Activated CD4-positive, alpha-beta T cell treated with anti-CD3 and anti-CD28 coated beads, Interleukin-10, Interleukin-2, amounts not matched to agents 100 ng/mL and 50 ng/mL, durations not matched to agents 16 hours and 8 hours (primary cell): ENCODE measurements around the gene PLB1.
A peak's percentile ranks its signal among the peaks of the same experiment; 100 is the strongest.
"Not testable (repeated sequence)": the region's sequence is repeated elsewhere in the genome, so short reads cannot be mapped to it uniquely, and the experiment has no call there.

Experiments used
- DNase-seq: peaks from one replicate; pipeline ENCODE4 v3.0.0-alpha.2; 2020

The PLB1 gene

DNA sequence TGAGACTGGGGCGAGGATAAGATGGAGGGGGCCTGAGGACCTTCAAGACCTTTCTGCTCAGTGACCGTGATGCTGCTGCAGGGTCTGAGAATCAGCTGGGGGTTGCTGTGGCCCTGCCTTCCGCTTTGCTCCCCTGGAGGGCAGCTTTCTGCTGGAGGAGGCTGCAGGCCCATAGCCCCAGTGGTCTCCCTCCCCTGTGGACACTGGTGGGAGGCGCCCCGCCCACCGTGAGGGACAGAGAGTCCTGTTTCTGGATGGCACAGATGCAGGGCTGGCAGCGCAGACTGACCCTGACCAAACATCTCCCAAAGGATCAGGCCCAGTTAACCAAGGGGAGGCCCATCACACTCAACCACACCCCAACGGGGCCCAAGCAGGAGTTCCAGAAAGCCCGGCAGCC lies 42.8 kb downstream of the PLB1 start:
- no peak for DNase-seq

DNA sequence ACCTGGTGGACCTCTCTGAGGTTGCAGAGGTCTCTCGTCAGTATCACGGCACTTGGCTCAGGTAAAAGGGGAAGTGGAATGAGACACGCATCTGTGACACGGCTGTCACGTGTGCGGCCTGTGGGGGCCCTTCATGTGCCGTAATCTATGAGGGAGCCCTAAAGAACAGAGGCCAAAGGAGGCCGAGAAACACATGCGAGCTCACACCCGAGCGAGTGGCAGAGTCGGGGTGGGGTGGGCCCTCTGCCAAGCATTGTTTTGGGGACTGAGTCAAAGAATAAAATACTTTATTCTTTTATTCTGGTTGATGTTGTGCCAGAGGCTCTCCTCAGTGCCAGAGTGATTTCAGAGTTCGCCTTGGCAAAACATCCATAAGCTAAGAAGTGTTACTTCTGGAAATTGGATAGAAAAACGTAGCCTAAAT lies 43.3 kb downstream of the PLB1 start:
- no peak for DNase-seq

DNA sequence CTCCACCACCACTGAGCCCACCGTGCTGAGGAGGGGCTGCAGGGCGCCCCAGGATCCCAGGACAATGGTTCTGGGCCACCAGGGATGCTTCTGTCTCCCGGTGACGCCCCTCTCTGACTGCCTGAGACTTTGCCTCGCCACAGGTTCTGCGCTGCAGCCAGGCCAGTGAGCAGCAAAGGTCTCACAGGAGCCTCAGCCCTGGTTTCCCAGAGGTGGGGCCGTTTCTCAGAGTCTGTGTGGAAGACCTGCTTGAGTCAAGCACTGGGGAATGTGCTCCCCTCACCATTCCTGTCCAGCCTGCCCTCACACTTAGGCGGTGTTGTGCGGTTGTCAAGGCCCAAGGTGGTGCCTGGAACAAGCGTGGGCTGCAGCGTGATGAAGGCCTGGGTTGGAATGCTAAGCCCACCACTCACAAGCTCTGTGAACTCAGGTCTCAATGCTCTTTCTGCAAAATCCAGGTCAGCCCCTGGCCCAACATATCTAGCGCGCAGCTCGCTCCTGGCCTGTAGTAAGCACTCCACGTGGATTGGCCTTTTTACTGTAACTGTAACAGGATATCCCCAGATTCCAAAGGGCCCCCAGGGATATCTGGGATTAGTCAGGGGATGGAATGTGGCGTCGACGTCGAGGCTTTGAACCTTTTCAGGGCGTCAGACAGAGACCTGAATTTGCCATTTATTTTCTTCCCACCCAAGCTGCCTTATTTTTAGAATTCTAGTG lies 47.6 kb downstream of the PLB1 start:
- no peak for DNase-seq

DNA sequence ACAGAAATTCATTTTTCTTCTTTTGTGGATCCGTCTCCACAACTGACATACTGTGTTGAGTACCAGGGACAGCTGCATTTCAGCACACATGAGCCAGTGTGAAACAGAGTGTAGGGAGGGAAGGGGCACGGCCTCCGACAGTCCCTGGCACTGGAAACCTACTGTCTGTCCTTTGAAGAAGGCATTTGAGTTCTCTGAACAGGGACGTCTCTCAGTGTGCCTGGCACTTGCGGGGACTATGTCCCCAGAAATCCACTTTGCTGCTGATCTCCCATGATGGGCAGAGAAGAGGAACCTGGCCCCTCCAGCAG lies 48.1 kb downstream of the PLB1 start:
- DNase-seq, result no peak

DNA sequence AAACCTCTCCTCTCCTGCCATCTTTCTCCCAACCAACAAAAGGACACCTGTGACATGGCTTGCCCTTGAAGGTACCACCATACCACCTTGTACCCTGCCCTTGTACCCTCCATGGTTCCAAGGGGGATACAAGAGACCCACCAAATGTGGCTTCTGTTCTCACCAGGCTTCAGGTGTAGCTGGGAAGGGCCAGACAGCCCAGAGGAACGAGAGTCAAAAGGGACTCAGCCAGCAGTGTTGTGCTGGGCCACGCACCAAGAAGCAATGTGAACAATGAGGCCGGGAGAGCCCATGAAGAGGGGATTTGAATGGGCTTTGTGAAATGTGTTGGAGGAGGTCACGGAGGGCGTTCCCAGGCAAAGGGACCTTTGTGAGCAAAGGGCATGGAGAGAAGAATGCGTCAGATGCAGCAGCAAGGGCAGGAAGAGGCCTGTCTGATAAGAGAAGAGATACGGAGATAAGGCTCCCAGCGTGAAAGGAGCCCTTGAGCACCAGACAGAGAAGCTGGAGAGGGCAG lies 48.6 kb downstream of the PLB1 start:
- peak; percentile 24 for DNase-seq

DNA sequence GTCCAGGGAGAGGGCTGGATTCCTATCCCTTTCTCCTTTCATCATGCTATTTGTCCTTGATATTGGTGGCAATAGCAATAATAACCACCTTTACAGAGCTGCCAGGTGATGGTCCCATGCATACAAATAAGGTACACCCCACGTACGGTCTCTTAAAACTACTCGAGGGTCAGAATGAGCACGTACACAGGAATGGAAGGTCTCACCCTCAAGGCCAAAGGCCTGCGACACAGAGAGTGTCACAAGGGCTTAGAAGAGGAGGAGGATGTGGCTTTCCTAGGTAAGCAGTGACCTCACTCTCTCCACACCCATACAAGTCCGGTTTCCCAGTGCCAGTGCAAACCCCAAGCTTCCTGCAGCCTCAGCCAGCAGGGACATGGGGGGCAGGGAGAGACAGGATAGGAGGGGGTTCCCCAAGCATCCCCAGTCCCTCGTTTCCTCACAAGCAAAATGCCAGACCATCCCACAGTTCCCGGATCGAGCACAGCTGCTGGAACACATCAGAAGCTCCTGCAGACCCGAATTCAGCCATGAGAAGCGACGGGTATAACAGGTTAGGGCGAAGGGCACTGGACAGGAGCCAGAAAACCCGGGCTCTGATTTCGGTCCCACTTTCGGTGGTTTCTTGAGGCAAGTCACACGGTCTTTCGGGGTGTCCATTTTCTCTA lies 49.2 kb downstream of the PLB1 start:
- DNase-seq, result peak; percentile 64

DNA sequence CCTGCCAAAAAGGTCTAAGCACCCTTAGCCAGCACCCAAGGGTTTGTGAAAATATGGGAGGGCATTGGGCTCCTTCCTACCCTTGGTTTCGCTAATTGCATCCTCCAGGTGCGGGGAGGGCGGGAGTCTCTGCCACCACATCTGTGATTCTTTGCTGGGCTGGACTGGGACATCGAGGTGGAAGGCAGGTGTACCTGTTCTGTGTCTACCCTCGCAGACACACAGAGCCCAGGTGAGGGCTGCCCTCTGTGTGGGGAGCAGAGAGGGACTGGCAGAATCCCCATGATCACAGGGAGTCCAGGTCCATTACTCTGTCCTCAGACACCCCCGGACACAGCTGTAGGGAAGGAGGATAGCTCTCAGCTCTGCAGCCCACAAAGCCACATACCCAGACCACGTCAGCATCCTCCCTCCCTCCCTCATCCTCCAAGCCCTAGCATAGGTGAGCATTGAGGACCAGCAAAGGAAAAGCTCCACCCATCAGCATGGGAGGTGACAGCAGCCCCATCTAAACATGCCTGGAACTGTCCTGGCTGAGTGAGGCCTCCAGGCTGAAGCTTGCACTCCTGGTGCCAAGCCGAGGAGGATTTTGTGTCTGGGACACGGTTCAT lies 49.8 kb downstream of the PLB1 start:
- peak; percentile 58 for DNase-seq

DNA sequence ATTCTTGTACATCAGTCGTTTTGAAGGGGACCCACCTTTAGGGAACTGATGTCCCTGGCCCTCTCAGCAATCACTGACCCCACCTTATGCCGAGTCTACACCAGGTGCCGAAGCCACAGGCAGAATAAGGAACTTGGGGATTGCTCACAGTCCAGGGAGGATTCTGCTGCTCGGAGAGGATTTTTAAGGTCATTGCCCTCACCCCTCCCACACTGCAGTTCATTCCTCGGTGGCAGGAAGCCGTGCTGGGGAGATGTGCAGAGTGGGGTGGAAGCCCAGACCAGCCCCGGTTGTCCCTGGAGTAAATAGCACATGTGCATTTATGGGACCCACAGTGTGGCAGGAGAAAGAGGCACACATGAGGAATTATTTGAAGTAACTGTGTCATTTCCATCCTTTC lies 50.4 kb downstream of the PLB1 start:
- no peak for DNase-seq

DNA sequence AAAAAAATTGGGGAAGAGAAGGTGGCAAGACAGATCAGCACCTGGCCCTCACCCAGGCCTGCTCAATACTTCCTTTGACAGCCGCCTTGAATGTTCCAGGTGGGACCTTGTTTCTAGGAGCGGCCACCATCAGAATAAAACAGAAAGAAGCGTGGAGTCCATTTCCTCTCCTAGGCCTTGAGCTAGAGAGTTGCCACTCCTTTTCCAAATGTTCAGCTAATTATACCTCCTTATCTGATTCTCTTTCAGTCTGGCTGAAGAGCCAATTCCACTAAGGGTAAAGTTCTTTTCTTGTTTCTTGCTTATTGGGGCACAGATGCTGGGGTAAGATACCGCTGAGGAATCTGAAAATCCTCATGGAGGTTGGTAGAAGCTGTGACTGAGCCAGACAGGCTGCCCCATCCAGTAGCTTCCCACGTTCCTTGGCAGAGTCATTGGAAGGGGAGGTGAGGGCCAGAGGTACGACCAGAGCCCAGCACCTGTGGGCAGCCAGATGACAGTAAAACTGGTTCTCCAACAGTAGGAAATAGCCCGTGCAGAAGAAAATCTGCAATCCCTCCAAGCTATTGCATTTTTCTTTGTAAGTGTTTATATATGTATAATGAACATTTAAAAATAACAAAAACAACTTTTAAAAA lies 51.5 kb downstream of the PLB1 start:
- DNase-seq, result no peak

DNA sequence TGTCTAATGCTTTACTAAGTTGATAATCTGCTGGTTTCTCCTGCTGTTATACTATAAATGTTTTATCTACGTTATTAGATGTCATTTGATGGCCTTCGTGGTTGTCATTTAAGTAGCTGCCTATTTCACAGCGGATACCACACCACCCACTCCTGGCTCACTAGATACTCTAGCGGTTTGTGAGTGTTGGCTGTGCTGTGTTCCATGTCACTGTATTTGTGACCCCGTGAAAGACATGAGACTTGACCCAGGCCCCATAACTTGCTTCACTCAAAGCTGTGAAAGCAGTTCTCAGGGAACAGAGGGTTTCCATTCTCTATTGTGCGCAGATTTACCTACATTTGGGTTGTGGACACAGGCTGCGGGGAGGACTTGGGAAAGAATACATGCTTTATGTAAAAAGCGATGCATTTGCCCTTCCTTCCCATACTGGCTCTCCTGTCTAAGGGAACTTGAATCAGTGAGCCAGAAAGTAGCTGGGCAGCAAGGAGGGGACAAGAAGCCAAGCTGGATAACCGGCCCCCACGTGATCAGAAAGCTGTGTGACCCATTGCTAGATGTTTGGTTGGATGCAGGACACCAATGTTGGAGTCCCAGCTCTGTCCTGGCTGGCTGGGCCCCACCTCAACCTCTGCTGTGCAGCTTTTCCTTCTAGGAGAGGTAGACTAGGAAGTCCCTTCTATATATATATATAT lies 52.2 kb downstream of the PLB1 start:
- DNase-seq, result peak; percentile 43

DNA sequence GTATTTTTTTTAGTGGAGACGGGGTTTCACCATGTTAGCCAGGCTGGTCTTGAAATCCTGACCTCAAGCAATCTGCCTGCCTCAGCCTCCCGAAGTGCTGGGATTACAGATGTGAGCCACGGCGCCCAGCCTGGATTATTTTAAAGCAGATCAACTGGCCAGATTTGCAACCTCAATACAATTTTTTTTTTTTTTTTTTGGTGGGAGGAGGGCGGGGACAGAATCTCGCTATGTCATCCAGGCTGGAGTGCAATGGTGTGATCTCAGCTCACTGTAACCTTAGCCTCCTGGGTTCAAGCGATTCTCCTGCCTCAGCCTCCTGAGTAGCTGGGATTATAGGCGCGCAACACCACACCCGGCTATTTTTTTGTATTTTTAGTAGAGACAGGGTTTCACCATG lies 54.5 kb downstream of the PLB1 start:
- not testable (repeated sequence) for DNase-seq

DNA sequence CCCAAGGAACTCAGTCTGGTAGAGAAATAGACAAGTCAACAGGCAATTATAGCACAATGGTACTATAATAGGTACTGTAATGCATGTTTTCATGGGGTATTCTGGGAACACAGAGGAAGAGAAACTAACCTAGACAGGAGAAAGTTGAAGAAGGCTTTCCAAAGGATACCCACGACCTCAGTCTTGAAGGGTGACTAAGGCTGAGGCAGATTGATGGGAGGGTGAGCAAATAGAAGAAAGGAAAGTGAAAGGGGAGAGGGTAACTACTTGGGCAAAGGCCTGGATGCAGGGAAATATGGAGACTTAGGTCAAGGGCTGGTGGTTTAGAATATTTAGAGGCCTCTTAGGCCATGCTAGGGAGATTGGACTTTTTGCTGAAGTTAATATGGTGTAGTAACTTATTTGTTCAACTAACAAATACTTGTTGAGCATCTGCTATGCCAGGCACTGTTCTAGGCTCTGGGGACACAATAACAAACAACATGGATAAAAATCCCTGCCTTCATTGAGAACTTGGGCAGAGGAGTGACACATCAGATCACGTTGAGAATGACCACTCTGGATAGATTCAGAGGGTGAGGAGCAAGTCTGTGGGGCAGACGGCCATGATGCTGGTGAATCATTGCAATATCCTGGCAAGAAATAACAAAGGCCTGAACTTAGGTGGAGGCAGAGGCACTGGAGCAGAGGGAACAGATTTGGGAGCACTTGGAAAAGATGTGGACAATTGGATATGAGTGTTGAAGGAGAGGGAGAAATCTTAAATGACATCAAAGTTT lies 56.4 kb downstream of the PLB1 start:
- no peak for DNase-seq

DNA sequence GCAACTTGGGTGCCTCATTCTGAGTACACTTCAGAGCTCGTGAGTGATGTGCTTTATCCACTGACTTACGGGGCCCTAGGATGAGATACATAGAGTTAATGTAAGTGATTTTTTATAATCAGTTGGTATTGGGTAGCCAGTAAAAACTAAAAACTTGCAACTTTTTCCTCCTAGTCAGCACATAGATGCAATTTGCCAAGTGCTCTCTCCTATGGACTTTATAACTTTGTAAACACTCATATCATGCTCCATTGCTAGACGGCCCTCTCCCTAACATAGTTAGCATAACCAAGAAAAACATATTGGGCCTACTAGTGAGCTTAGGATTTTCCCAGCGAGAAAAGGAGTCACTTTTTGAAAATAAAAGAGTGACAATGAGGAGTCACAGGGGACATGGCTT lies 60.4 kb downstream of the PLB1 start:
- DNase-seq, result no peak

DNA sequence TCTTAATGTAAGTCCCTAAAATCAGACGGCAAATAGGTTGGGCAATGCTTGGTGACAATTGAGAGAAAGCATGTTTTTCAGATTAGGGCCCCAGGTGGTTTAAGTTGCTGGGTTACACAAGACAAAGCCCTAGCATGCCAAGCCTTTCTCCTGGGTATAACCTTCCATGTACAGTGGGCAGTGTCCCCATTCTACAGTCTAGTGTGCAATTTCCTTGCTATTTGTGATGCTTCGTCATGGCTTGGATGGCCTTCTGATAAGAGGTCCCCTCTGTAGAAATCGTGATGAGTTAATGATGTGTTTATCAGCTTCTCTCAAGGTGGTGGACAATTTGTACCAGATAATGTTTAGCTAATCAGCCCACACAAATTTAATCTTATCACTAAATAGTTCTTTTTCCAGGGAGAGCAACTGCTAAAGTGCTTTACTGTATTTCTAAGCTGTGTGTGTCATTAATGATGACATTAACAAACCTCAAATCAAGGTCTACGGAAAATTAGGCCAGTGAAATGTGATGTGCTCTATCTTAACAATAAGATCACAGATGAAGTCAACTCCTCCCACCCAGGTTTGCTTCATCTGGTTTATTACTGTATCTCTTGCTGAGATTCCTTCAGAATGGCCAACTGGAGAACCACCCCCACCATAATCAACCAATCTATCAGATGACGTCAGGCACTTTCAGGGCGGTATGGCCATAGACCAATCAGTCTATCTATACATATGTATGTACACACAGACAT lies 61.7 kb downstream of the PLB1 start:
- no peak for DNase-seq

DNA sequence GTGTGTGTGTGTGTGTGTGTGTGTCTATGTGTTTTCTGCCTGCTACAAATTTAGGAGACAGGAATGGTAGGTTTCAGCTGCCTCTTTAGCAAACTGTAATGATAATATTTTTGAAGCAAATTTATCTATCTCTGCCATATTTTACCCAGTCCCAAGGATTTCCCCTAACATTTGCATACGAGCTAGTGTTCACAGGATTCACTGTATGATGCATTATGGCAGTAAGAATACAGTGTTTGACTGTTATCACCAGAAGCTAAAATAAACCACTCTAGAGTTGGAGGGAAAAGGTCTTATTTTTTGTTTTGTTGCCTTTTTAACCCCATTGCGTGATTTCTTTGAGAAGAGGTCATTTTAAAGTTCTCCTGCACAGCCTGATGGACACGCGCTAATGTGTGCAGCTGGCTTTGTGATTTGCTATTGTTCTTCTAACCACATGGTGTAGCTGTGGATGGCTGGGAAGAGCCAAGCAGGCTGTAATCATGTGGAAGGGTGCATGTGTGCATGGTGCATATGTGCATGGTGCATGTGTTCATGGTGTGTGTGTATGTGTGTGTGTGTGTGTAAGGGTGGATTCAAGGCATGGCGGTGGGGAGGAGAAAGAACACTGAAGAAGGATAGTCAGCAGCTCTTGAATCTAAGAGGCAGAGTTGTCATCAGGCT lies 62.4 kb downstream of the PLB1 start:
- DNase-seq, result no peak

DNA sequence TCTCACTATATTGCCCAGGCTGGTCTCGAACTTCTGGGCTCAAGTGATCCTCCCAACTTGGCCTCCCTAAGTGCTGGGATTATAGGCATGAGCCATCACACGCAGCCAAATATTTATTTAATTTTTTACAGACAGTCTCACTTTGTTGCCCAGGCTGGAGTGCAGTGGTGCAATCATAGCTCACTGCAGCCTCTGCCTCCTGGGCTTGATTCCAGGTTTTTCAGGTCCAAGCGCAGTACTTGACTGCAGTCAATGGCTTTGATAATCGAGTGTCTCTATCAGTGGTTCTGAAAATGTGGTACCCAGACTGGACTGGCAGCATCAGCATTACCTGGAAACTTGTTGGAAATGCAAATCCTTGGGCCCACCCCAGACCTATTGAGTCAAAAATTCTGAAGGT lies 63.1 kb downstream of the PLB1 start:
- no peak for DNase-seq

DNA sequence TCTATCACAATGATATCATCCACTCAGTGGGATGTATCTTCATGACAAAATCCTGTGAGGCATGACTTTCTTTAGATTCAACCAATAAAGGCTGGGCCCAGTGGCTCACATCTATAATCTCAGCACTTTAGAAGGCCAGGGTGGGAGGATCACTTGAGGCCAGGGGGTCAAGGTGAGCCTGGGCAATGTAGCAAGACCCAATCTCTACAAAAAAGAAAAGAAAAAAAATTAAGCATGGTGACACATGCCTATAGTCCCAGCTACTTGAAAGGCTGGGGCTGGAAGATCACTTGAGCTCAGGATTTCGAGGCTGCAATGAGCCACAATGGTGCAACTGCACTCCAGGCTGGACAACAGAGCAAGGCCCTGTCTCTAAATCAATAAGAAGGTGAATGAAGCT lies 68.0 kb downstream of the PLB1 start:
- DNase-seq, result no peak

DNA sequence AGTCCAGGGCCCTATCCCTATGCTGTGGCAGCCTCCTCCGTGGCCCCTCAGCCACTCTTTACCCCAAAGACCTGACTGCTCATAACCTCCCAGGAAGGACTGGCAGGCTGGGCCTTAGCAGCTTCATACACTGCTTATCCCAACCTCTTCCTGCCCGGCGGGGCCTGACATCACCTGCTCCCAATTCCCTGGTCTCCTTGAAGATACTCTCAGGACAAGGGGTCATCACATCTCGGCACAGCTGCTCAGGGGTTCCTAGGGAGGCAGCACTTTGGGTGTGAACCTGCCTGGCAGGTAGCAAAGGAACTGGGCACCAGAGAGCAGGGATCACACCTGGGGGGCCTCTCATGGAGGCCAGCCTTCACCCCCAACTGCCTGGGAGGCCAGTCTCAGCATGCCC lies 68.5 kb downstream of the PLB1 start:
- DNase-seq, result no peak

DNA sequence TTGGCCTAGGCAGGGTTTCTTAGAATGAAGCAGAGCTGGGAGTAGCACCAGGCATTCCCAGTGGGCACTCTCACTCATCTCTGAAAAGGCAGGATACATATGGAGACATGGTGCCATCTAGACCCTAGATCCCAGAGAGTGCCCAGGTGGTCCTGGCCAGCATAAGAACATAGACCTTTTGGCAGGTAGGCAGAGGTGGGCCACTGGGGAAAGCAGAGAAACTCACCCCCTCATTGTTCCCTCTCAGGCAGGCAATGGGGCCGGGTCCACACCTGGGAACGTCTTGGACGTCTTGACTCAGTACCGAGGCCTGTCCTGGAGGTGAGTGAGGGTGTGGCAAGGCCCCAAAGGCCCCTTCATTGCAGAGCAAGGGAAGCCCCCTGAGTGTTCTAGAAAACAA lies 69.2 kb downstream of the PLB1 start:
- DNase-seq, result no peak

DNA sequence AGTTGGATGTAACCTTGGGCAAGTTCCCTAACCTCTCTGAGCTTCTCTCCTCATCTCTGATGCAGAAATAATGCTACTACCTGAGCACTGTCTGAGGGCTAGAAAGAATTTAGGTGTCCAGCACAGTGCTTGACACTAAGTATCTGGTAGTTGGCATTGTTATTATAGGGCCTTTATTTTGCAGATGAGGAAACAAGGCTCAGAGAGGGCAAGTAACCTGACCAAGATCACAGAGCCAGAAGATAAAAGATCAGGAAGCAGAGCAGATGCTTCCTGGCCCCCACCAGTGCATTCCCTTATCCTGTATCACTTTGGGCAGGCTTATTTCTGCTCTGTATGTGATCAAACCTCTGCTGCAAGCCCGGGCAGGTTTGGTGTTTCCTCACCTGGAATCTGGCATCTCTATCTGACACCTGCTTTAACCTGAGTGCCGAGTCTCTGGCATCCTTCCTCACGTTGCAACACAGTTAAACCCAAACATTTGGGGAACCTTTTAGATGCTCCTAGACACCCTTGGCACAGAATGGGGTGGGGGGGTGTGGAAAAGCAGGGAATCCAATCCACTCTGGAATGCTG lies 69.9 kb downstream of the PLB1 start:
- DNase-seq, result no peak
